ENCODE results near the gene TRAK1. TPM values are rescaled to one million over a fixed set of nuclear protein-coding genes. Genes with fewer than 3 reads are reported as not detected.

Gene TRAK1
- total and polyA plus RNA-seq, 2 donors (not counting 1 experiment from before 2014, with no cell fraction given): 71.3 to 129 TPM

- Histone ChIP-seq H3K27me3 (replicated peaks in 1 of 4; ENCODE audit: control extremely low read depth in 1 of 4, control insufficient read depth in 3 of 4, insufficient read depth in 4 of 4, low read length in 3 of 4) (peaks cover 0 to 71% (median 31%) of the 10 kb centered on the region in 4 experiments), H2AFZ (ENCODE audit: insufficient read depth, low read depth, low read length, poor library complexity, severe bottlenecking) (peak overlapping the region; percentile 10), H3K36me3 (replicated peaks in 1 of 2; ENCODE audit: control extremely low read depth in 1 of 2, control insufficient read depth in 1 of 2, extremely low read depth in 1 of 2, insufficient read depth in 2 of 2, low read length in 1 of 2) (no peaks in the 10 kb centered on the region), H3K27ac (ENCODE audit: low read length in 2 of 2) (no peak overlapping the region), H3K9me3 (ENCODE audit: control extremely low read depth in 1 of 3, control insufficient read depth in 2 of 3, insufficient read depth in 1 of 3, low read length in 2 of 3) (peaks cover 0 to 14% (median 0%) of the 10 kb centered on the region in 3 donors), H3K79me2 (ENCODE audit: control insufficient read depth, insufficient read depth, low read length) (no peaks in the 10 kb centered on the region), H3K9ac (ENCODE audit: low read length) (no peak overlapping the region), H4K20me1 (ENCODE audit: control insufficient read depth, insufficient read depth, low read length, poor library complexity, severe bottlenecking) (no peaks in the 10 kb centered on the region), H3K4me1 (ENCODE audit: control insufficient read depth in 2 of 2, insufficient read depth in 2 of 2, low read length in 2 of 2) (peaks cover 13 to 29% of the 10 kb centered on the region in 2 donors), H3K4me3 (ENCODE audit: control extremely low read depth in 1 of 5, extremely low read depth in 1 of 5, insufficient read depth in 1 of 5, low read depth in 2 of 5, low read length in 4 of 5) (no peak overlapping the region), H3K4me2 (replicated peaks; ENCODE audit: low read depth, low read length, poor library complexity, severe bottlenecking) (peak overlapping the region; percentile 51)
- no peak for ATAC-seq (ENCODE audit: low read depth)
- POLR2A ChIA-PET: no interaction called here
- TF ChIP-seq CTCF (IDR thresholded peaks at IDR 0.05) (no peak), EZH2 (IDR thresholded peaks at IDR 0.05; ENCODE audit: borderline replicate concordance, insufficient read depth, low read depth, low read length, poor library complexity, severe bottlenecking) (no peak)
- H3K27ac Mint-ChIP-seq: no peak overlapping the region
- peaks cover 11% of the 10 kb centered on the region for H3K4me1 Mint-ChIP-seq
- intact Hi-C loops (cut with micrococcal nuclease): no loop called here
- H3K4me3 Mint-ChIP-seq: no peak overlapping the region
- CTCF ChIA-PET: interaction anchor here (1.2 kb wide), 1 partner anchor 18 kb away, joined by 3 read pairs; no protein-coding TSS in a partner anchor
- no peaks in the 10 kb centered on the region for H3K9me3 Mint-ChIP-seq (ENCODE audit: insufficient read depth)
- H3K27me3 Mint-ChIP-seq: peaks cover 63% of the 10 kb centered on the region
- peak; percentile 4 for DNase-seq
- 18% methylated on average over 60 of the region's 60 CpGs for WGBS (ENCODE audit: insufficient coverage)
Observed at GRCh38 chr3:42265059-42265991, 174.2 kb downstream of the TRAK1 start.

- no peaks in the 10 kb centered on the region for H3K36me3 ChIP-seq (replicated peaks in 1 of 2; ENCODE audit: control extremely low read depth in 1 of 2, control insufficient read depth in 1 of 2, extremely low read depth in 1 of 2, insufficient read depth in 2 of 2, low read length in 1 of 2)
- Mint-ChIP-seq H3K4me1 (peaks cover 11% of the 10 kb centered on the region), H3K27ac (no peak within 1 kb of the TSS), H3K27me3 (peaks cover 67% of the 10 kb centered on the region), H3K9me3 (ENCODE audit: insufficient read depth) (no peaks in the 10 kb centered on the region), H3K4me3 (no peak within 1 kb of the TSS)
- H3K9ac ChIP-seq (ENCODE audit: low read length): no peak within 1 kb of the TSS
- intact Hi-C loops (cut with micrococcal nuclease): no loop called here
- no peak within 1 kb of the TSS for H3K27ac ChIP-seq (ENCODE audit: low read length in 2 of 2)
- H4K20me1 ChIP-seq (ENCODE audit: control insufficient read depth, insufficient read depth, low read length, poor library complexity, severe bottlenecking): no peaks in the 10 kb centered on the region
- ATAC-seq (ENCODE audit: low read depth) (no peak), DNase-seq (no peak)
- ChIA-PET POLR2A (no interaction called here), CTCF (no interaction called here)
- no peaks in the 10 kb centered on the region for H3K79me2 ChIP-seq (ENCODE audit: control insufficient read depth, insufficient read depth, low read length)
- peak within 1 kb of the TSS; percentile 10 for H2AFZ ChIP-seq (ENCODE audit: insufficient read depth, low read depth, low read length, poor library complexity, severe bottlenecking)
- 53% methylated on average over 10 of the region's 16 CpGs for WGBS (ENCODE audit: insufficient coverage)
- H3K27me3 ChIP-seq (replicated peaks in 1 of 4; ENCODE audit: control extremely low read depth in 1 of 4, control insufficient read depth in 3 of 4, insufficient read depth in 4 of 4, low read length in 3 of 4): peaks cover 0 to 73% (median 34%) of the 10 kb centered on the region in 4 experiments
- no peak for TF ChIP-seq EZH2 (IDR thresholded peaks at IDR 0.05; ENCODE audit: borderline replicate concordance, insufficient read depth, low read depth, low read length, poor library complexity, severe bottlenecking)
- TF ChIP-seq CTCF (IDR thresholded peaks at IDR 0.05): no peak
- peaks cover 13 to 29% of the 10 kb centered on the region in 2 donors for H3K4me1 ChIP-seq (ENCODE audit: control insufficient read depth in 2 of 2, insufficient read depth in 2 of 2, low read length in 2 of 2)
- peak within 1 kb of the TSS; percentile 51 for H3K4me2 ChIP-seq (replicated peaks; ENCODE audit: low read depth, low read length, poor library complexity, severe bottlenecking)
- no peak within 1 kb of the TSS for H3K4me3 ChIP-seq (ENCODE audit: control extremely low read depth in 1 of 5, extremely low read depth in 1 of 5, insufficient read depth in 1 of 5, low read depth in 2 of 5, low read length in 4 of 5)
- H3K9me3 ChIP-seq (ENCODE audit: control extremely low read depth in 1 of 3, control insufficient read depth in 2 of 3, insufficient read depth in 1 of 3, low read length in 2 of 3): peaks cover 0 to 14% (median 0%) of the 10 kb centered on the region in 3 donors
Observed at GRCh38 chr3:42266085-42266484, 174.9 kb downstream of the TRAK1 start, which contains the start of gene CCK. Gene CCK, minus strand, starts transcription at chr3:42266185. Its CDS starts 2,555 bp downstream, at chr3:42263630.

All from B cell (primary cell).